ENCODE data around the gene ANKRD44.
"Not testable (repeated sequence)": the region's sequence is repeated elsewhere in the genome, so short reads cannot be mapped to it uniquely, and the experiment has no call there.

Gene ANKRD44

DNA sequence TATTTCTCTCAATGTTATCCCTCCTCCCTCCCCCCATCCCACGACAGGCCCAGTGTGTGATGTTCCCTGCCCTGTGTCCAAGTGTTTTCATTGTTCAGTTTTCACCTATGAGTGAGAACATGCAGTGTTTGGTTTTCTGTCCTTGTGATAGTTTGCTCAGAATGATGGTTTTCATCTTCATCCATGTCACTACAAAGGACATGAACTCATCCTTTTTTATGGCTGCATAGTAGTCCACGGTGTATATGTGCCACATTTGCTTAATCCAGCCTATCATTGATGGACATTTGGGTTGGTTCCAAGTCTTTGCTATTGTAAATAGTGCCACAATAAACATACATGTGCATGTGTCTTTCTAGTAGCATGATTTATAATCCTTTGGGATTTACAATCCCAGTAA, 289.7 kb downstream of the ANKRD44 start:
- not testable (repeated sequence) for DNase-seq (ENCODE audit: low read depth)

DNA sequence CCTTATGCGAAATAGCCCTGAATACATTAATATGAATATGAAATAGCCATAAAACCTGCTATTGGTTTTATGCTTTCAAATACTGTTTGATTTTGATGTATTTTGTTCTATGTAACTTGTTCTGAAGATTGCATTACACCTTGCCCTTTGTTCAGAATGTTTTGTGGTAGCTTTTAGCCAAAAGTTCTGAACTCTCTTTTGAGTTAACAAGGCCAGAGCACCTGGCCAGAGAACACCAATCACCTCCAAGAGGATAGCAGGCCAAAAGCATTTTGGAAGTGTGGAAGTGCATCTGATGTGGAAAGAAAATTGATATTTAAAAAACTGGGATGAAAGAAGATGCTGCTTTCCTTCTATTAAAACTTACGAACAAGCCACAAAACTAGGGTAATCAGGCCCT, 297.5 kb downstream of the ANKRD44 start:
- DNase-seq (ENCODE audit: low read depth): no peak

DNA sequence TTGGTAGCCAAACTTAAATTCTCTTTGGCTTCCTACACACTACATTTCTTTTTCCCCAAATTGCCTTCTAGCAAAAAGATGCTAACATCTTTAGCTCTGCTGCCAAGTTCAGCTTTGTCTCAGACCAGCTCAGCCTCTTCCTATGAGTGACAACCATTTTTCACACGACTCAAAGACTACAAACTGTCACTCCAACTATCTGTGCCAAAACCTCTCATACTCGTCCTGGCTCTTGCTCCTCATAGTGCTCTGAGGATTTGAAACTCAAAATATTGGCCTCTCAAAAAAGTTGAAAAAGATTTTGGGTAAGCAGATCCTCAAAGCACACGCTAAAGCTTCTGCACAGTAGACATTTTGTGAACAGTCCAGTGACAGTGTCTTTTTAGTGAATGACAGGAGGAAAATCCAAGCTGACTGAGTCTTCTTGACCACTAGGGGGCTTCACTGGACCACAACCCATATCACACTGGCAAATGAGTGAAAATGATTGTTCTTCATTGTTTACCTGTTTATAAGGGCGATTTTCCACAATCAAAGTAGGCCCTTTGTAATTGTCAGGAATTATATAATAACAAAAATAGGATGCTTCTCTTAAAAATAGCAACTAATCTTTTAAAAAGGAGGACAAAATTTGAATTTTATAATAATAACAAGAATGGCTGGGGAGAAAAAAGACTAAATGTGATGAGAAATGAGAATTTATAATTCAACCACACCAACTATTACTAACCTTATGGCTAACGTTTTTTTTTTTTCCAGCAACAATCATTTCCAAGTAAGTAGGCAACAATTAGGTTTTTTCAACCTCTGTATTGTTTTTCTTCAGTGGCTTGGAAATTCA, 298.6 kb downstream of the ANKRD44 start:
- DNase-seq (ENCODE audit: low read depth): no peak

DNA sequence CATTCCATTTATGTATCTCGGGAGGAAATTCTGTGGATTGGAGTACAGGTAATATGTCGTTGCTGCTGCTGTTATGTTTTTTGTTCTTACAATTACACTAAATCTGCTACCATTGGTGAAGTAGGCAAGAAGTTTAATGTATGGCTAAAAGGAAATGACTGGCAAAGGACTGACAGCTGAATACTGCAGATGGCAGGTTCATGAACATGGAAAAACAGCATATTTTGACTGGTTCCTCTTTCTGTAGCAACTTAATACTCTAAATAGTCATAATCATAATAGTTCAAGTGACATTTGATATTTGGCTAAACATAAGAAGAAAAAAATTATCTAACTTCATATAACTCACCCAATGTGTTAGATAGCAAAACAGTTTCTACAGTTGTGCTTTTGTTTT, 299.6 kb downstream of the ANKRD44 start:
- DNase-seq (ENCODE audit: low read depth): no peak

DNA sequence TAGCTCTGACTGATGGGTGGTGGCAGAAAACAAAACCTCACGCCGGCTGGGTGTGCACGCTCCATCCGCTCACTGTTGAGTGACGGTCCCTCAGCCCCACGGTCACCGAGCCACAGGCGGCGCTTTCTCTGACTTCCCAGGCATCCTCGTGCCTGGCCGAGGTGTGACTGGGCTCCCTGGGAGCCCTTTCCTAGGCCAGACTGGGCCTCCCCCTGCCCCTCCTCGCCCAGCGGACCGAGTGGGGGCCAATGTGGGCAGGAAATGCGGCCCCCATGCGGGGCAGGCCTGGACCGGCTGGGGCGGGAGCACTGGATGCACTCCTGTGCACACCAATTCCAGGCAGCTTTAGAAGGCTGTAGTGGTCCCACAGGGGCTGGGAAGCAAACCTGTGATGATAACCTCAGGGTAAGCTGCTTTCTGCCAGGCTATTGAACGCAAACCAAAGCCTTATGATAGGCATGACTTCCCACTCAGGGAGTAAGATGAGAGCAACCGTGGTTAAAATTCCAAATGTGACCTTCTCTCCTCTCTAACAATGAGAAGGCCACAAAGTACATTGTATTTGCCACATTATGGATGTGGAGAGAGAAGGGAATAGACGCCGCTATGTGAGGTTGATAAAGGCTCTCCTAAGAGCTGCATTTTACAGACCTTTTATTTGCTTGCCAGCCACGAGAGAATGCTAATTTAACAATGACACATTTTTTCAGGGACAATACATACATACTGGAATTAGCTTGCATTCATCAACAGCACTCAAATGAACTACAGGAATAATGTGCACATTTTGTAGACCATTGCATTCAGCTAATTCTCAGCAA, 300.2 kb downstream of the ANKRD44 start:
- no peak for DNase-seq (ENCODE audit: low read depth)

DNA sequence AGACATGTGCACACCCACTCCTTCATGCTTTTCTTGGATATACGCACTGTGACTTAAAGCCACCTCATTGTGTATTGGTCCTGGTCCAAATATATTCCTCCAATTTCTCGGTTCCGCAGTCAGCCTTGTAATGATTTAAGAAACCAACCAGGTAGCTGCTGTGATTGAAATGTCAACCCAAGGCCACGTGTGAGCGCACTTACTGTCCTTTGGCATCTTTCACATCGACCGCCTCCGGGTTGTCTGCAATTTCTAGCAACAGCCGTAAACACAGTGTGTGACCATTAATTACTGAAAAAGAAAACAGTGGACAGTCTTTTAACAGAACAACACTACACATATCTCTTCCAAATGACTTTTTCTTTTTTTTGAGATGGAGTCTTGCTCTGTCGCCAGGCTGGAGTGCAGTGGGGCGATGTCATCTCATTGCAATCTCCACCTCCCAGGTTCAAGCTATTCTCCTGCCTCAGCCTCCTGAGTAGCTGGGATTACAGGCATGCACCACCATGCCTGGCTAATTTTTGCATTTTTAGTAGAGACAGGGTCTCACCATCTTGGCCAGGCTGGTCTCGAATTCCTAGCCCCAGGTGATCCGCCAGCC, 301.7 kb downstream of the ANKRD44 start:
- not testable (repeated sequence) for DNase-seq (ENCODE audit: low read depth)

DNA sequence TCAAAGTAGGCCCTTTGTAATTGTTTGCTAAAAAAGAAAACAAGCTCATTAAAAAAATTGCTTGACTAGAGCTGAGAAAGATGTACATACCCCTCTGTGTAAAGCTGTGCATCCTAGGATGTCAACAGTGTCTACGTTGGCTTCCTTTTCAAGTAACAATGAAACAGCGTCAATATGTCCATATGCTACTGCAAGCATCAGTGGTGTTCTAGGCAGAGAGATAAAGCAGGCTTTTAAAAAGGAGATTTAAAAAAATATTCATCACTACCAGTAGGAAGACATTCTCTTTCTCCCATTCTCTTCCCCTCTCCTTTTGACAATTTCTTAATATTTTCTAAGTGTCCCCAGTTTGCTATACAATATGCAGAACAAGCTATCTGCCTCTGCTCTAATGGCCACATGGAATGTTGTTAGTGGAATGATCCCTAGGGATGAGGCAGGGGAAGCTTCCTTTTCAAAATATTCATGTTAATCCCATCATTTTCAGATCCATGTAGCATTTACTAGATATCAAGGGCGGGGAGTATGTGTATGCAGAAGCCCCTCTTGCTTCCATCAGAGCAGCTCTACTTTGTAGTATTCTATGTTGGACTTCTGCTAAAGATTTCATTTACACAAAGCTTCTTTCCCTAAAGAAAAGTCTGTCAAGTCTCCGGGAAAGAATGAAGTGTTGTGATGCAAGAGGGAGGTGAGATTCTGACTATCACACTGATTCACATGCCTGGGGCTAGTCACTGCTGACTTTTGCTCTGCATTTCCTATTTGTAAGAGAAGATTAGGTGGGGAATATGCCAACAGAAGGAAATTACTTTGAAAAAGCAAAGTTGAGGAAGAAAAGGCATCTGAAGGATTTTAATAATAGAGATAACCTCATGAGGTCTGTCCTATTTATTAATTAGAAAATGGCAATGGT, 302.6 kb downstream of the ANKRD44 start:
- no peak for DNase-seq (ENCODE audit: low read depth)

DNA sequence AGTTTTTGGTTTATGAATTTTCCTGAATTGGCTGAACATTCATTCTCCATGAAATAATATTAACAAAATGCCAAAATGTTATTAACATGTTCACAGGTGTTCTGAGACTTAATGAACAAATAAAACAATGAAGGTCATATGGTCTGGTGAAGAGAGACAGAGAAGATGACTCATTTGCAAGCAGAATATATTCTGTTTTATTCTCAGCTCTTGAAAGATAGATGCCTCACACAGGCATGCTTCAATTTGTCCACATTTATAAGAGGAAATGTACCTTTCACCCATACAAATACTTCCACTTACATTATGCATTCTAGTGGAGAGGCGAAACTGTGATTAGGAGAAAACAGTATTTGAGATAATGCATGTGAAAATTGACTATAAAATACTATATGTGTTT, 308.7 kb downstream of the ANKRD44 start:
- no peak for DNase-seq (ENCODE audit: low read depth)

DNA sequence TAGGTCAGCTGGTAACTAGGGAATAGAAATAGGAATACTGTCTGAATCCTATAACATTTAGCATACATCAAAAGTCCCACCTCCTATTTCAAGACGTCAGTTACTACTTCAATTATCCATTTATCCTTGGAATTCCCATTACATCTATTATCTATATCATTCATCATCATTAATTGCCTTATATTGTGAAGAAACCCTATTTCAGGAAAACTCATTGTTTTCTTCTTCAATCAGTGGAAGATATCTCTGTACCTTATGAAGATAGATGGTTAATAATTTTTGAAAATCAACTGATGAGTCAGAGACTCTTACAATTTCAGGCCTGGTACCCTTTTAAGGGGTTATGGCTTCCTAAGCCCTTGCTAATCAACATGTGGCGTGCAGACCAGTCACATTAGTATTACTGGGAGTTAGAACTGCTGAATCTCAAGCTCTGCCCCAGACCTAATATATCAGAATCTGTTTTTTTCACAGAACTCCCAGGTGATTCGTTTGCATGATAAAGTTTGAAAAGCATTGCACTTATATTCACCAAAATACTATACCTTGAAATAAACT, 314.7 kb downstream of the ANKRD44 start:
- DNase-seq (ENCODE audit: low read depth): no peak

DNA sequence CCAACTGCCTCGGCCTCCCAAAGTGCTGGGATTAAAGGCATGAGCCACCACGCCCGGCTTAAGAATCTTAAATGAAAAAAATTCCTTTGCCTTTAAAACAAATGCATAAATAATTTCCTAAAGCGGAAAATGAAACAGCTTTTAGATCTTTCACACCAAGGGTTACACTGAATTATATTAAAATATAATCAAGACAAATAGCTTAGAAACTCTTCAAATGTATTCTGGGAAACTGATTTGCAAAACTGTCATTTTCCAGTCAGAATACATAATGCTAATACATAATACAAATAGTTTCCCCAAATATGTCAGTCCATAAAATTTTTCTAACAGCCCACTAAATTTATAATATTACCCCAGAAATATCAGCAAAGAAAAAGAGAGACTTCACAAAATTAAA, 315.8 kb downstream of the ANKRD44 start:
- no peak for DNase-seq (ENCODE audit: low read depth)

DNA sequence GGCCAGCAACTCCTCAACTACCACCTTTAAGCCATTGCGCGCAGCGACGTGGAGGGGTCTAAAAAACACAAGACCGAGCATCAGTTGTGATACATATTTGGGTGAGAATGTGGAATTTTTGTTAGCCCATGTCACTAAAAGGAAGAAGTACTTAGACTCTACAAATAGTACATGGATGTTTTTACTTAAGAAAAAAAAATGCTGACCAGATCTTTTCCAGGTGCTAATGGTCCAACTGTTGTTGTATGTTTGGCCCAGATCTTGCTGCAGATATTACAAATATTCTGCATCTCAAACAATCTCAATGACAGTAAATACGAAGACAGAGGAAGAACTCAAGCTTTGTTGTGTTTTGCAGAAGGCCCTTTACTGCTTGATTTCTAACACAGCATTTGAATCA, 317.0 kb downstream of the ANKRD44 start:
- DNase-seq (ENCODE audit: low read depth): no peak

DNA sequence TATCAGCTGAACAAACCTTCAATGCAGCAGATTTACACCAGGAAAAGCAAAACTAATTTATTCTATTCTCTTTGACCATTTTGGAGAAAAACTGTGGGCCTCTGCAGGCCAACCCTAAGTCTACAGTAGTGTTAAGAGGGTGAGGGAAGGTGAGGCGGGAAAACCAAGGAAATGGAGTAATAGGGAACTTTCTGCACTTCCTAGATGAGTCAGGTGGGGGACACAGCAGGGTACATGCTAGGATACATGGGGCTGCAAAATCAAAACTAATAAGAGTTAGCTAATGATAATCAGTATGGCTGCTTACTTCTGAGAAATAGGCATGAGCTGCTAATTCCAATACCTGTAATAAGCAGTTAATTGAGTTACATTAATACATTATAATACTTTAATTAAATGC, 318.1 kb downstream of the ANKRD44 start:
- DNase-seq (ENCODE audit: low read depth): no peak

DNA sequence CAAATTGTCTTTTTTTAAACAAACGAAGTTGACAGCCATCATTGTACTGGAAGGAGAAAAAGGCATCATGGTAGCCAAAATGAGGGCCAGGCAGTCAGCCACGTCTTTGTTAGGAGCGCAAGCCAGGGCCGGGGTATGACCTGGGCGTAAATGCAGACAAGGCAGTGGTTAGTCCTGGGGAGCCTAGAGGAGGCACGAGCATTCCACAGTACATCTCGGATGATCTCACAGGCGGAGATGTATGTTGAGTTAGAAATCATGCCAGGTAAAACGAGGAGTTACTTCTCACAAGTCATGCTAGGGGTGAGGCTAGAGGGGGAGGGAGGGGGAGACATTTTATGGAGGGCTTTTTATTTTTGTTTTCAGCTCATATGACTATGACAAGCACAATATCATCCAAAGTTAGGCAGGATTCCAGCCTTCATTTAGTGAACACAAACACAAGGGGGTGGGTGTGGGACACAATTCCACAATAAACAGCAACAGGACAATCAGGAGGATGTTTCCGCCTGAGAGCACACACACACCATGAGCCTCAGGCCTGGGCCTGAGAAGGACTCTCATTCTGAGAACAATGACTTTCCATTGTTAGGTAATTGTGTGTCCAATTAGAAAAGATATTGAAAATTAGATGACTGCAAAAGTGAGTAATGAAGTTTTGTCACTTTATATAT, 319.7 kb downstream of the ANKRD44 start:
- DNase-seq (ENCODE audit: low read depth): no peak

DNA sequence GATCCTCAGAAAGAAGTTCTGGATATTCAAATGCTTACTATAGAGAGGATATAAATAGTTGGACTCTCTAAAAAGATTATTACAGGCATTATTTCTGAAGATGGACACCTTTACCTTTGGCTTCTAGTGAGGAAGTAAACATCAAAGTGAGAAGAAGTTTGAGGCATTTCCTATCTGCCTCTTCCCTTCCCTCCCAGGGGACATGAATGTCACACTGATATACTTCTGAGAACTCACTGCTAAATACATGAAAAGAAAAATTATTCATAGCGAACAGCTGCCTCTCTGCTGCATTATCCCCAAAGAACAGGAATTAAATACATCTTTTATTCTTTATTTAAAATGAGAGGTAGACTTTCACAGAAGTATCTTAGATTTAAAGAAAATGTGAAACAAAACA, 320.5 kb downstream of the ANKRD44 start:
- DNase-seq (ENCODE audit: low read depth): no peak

DNA sequence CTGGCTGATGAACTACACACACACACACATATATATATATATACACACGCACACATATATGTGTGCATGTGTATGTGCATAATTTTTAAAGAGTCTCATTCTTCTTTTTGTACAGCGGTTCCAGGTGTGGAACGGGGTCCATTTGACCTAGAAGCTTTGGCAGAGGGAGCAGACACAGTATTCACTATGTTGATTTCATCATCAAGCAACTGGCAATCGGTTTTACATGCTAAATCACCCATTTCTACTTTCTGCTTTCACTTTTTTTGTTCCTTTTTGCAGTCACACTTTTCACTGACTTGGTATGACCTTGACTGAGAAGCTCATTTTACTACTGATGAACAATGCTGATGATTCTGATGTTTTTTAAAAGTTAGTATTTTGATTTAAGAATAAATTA, 321.1 kb downstream of the ANKRD44 start:
- DNase-seq (ENCODE audit: low read depth): no peak

DNA sequence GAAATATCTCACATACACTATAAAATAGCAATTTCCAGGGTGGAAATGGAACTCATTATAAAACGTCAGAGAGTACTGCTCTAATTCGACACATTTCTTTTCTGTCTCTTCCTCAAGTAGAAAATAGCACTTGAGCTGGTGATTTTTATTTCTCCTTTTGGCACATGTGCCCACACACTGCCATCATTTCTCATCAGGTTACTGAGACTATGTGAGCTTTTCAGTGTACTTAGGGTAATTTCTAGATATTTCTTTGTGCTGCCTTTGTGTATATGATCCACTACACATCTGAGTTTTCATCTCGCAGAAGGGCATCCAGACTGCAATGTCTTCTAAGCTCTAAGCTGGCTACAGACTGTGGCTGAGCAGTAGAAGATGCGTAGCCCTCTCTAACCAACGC, 321.9 kb downstream of the ANKRD44 start:
- DNase-seq (ENCODE audit: low read depth): no peak

DNA sequence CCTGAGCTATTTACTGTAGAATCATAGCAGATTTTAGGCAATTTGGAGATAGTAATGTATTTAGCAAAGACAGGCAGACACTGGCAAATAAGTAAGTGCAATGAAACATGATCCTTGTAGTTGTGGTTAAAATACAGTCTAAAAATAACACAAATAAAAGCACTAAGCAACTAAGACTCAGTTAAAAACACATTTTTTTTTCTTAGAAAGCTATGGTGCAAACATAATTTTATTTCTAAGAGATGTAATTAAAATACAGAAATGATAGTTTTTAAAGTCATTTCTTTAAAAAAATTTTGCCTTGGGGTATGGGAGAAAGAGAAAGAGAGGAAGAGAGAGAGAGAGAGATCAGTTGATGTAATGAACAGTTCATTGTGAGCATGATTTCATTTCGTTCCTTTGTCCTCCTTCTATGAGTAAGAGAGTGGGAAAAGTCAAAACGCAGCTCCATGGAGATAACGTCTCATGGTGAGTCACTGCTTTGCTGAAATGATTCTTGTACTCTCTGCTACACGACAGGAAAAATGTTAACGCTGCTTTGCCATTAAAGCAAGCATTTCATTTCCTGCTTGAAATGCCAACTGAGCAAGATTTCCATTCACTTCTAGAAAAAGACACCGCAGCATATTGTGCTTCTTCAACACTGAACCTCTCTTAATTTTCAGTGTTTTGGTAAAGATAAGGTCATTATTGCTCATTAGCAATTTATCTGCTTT, 322.8 kb downstream of the ANKRD44 start:
- no peak for DNase-seq (ENCODE audit: low read depth)

DNA sequence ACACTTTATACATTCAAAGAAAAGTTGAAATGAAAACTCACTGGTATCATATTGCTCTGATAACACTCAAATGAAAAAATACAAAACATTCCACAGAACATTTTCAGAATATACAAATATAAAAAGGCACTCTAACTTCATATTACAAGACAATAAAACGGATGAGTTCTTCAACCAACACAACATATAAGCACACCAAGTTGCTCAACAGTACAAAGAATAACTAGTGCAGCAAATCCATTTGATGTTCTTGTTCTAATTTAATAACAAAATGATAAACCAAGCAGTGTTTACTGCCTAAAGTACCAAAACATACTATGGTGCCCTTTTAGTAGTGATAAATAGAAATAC, 323.3 kb downstream of the ANKRD44 start:
- DNase-seq (ENCODE audit: low read depth): no peak

DNA sequence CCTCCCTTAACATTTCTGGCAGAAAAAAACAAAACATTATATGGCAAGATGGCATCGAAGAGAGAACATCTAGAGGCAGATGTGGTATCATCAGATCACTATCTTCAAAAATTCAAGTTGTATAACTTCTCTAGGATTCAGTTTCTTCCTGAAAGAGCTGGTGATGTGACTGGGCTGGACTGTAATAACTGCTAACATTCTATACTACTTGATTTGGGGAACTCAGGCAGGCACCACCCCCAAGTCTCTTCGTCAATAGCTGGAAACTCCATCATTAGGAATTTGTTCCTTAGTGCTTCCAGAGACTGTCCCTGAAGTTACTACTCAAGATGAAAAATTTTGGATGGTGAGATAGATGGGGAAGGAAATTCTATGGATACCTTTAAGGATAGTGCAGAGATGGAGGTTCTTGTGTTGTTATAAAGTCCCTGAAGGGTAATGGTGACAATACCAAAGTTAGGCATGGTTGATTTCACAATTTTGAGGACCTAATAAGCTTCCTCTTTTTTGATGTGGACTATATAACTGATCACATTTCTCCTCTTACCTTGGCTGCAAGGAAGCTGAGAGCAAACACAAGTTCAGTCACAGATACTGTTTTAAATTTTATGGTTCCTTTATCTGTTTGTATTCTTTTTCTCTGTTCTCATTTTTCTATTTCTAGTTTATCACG, 324.9 kb downstream of the ANKRD44 start:
- DNase-seq (ENCODE audit: low read depth): no peak

DNA sequence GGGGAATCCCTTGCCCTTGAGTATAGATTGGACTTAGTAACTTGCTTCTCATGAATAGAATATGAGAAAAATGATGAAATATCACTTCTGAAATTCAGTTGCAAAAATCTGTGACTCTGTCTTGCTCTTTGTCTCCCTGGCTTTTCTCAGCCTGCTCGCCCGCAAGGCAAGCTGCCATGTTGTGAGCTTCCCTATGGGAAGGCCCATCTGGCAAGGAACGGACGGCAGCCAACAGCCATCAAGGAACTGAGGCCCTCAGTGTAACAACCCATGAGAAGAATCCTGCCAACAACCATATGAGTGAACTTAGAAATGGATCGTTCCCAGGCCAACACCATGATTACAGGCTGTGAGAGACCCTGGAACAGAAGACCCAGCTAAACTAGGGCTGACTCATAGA, 325.7 kb downstream of the ANKRD44 start:
- no peak for DNase-seq (ENCODE audit: low read depth)

All from activated T-helper 1 cell treated with Interleukin-2 at 50 U/mL for 16 hours (primary cell).